ENCODE data around the gene MET. TPM values are rescaled to one million over a fixed set of nuclear protein-coding genes. Genes with fewer than 3 reads are reported as not detected.

The MET gene
- total and polyA plus RNA-seq, 8 donors = 2.0 to 23.5 (median 13.4) TPM

- Histone ChIP-seq H3K27ac (no peak overlapping the region), H3K27me3 (no peaks in the 10 kb centered on the region), H3K4me1 (no peaks in the 10 kb centered on the region), H3K9me3 (no peaks in the 10 kb centered on the region), H3K36me3 (no peaks in the 10 kb centered on the region), H3K4me3 (no peak overlapping the region)
- peak in 2 of 4 donors; percentile 38 to 53 for ATAC-seq
- WGBS, 2 donors = 68 to 77% methylated on average over 4 of the region's 4 CpGs
- no peak for FAIRE-seq
- no peak for DNase-seq
- intact Hi-C loops (cut with DNase I) = no loop called here
- TF ChIP-seq CTCF (IDR thresholded peaks at IDR 0.05) = no peak
Observed at GRCh38 chr7:116843378-116843777, 171.4 kb downstream of the MET start.

Other genes with a start within 250 kb of the MET start
- gene CAV2, start 172.5 kb upstream of the MET start, total RNA-seq = 10 to 100 TPM; 15.0 to 27.6 (median 25.8) TPM
- gene CAV2, start 172.5 kb upstream of the MET start, polyA plus RNA-seq = 10 to 100 TPM; 18.5 to 26.6 TPM
- gene CAV1, start 147.2 kb upstream of the MET start, total RNA-seq = 10 to 100 TPM in 4 of 6 donors, 1 to 10 TPM in 2; 4.6 to 15.9 (median 11.2) TPM
- 10 to 100 TPM in 1 of 2 donors, 1 to 10 TPM in 1; 9.7 to 19.5 TPM for gene CAV1, start 147.2 kb upstream of the MET start, polyA plus RNA-seq
- gene CAPZA2, start 190.4 kb downstream of the MET start, total RNA-seq = 10 to 100 TPM; 40.3 to 97.9 (median 75.4) TPM
- 10 to 100 TPM; 10.8 to 30.6 TPM for gene CAPZA2, start 190.4 kb downstream of the MET start, polyA plus RNA-seq